Measurements from ENCODE around the gene FBXL15. TPM values are rescaled to one million over a fixed set of nuclear protein-coding genes. Genes with fewer than 3 reads are reported as not detected.

The FBXL15 gene
- total and polyA plus RNA-seq, 2 experiments from 2014 or later, result 18.5 to 36.1 TPM

DNA sequence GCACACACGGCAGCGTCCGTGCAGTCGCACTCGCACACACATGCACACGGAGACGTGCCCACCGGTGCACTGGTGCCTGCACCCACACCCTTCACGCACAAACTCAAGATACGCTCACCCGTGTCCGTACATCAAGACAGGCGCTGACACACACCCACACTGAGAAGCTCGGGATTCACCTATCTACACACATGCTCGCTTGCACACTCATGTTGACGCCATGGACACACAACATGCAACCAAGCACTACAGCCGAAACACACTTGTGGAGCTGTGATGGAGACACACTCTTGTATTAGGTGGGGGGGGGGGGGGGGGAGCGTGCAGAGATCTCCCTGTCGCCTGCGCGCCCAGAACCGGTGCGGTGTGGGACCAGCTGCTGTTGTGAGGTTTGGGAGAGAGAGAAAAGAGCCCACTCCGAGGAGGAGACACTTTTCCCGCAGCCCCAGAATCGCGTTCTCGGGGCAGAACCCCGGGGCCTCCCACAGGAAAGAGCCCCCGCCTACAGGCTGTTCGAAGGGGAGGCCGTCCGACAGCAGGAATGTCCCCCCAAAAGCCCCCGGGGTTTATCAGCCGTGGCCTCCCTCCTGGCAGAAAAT, 25.7 kb upstream of the FBXL15 start (continued):
- TF ChIP-seq ZNF462 (CRISPR knock-in tag; IDR thresholded peaks at IDR 0.05), result no peak
- TF ChIP-seq EZH2 (IDR thresholded peaks at IDR 0.05; ENCODE audit: low read depth, unreplicated experiment), result no peak
- no peak for TF ChIP-seq NANOG (IDR thresholded peaks at IDR 0.05; ENCODE audit: borderline replicate concordance)
- TF ChIP-seq, protein P1, sequence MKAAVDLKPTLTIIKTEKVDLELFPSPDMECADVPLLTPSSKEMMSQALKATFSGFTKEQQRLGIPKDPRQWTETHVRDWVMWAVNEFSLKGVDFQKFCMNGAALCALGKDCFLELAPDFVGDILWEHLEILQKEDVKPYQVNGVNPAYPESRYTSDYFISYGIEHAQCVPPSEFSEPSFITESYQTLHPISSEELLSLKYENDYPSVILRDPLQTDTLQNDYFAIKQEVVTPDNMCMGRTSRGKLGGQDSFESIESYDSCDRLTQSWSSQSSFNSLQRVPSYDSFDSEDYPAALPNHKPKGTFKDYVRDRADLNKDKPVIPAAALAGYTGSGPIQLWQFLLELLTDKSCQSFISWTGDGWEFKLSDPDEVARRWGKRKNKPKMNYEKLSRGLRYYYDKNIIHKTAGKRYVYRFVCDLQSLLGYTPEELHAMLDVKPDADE (IDR thresholded peaks at IDR 0.05), result no peak
- no peak for TF ChIP-seq CREB1 (CRISPR knock-in tag; IDR thresholded peaks at IDR 0.05; ENCODE audit: low read depth)
- TF ChIP-seq STAT1 (IDR thresholded peaks at IDR 0.05; ENCODE audit: unreplicated experiment), result no peak
- TF ChIP-seq ZNF331 (CRISPR knock-in tag; IDR thresholded peaks at IDR 0.05; ENCODE audit: low read depth), result no peak
- TF ChIP-seq REST (IDR thresholded peaks at IDR 0.05; ENCODE audit: unreplicated experiment), result no peak
- TF ChIP-seq, protein P2, sequence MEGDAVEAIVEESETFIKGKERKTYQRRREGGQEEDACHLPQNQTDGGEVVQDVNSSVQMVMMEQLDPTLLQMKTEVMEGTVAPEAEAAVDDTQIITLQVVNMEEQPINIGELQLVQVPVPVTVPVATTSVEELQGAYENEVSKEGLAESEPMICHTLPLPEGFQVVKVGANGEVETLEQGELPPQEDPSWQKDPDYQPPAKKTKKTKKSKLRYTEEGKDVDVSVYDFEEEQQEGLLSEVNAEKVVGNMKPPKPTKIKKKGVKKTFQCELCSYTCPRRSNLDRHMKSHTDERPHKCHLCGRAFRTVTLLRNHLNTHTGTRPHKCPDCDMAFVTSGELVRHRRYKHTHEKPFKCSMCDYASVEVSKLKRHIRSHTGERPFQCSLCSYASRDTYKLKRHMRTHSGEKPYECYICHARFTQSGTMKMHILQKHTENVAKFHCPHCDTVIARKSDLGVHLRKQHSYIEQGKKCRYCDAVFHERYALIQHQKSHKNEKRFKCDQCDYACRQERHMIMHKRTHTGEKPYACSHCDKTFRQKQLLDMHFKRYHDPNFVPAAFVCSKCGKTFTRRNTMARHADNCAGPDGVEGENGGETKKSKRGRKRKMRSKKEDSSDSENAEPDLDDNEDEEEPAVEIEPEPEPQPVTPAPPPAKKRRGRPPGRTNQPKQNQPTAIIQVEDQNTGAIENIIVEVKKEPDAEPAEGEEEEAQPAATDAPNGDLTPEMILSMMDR (conservative IDR thresholded peaks at IDR 0.05; ENCODE audit: low read depth in 2 of 2), result no peak
